HG03159 (cell line): ENCODE measurements around the gene CHMP3.

ENCODE experiments used
- ATAC-seq: cut with Tn5 transposase; IDR thresholded peaks from one replicate; pipeline ENCODE4 v1.9.1; 2021; ENCODE audit warnings: mild to moderate bottlenecking, moderate library complexity; ENCODE audit not compliant: unreplicated experiment

CHMP3 gene

GRCh38 chr2:86471637-86472036 lies 91.6 kb downstream of the CHMP3 start:
- ATAC-seq = no peak

- ATAC-seq = no peak
Observed at GRCh38 chr2:86470890-86471289, 92.4 kb downstream of the CHMP3 start.

DNA sequence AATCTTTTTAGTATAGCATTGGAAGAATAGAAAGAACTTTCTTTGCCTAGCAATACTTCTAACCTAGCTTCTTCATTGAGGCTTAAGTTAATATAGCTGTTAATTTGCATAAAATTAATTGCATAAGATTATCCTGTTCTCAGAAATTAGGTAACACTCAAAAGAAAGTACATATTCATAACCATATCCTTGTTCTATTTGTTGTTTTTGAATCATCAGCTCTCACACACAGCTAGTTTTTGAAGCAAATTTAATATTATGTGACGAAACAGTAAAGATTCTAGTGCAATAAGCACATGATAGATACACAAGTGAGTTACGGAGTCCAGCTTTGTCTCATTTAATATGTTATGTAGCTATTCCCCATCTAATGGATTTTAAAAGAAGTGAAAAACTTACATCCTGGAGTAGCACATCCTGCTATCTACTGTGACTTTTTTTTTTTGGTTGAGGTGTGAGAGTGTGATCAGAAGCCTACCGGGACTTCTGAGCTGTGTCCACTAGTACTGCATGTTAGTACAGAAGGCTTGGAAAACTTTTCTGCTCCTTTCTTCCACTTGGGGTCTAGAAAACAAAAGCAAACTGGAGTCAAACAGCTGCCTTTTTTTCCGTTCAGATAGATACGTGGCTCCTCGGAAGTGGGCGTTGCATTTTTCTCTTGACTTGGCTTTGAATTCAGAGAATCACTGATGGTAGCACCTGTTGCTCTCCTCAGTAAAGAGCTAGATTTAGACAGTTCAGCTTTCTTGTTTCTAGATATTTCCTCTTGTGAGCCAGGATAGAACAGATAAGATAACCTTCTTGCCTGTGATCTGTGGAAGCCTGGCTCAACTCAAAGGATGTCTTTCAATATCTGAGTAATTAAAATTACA lies 94.8 kb downstream of the CHMP3 start:
- ATAC-seq = no peak

DNA sequence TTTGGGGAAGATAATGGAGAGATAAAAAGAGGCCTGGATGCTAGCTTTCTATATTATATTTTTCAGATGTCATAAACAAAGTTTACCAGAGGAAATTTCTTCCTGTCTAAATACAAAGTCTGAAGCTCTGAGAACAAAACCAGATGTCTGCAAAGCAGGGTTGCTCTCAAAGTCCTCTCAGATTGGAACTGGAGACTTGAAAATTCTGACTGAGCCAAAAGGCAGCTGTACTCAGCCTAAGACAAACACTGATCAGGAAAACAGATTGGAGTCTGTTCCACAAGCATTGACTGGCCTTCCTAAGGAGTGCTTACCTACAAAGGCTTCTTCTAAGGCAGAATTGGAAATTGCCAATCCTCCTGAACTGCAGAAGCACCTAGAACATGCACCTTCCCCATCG lies 96.9 kb downstream of the CHMP3 start:
- no peak for ATAC-seq

GRCh38 chr2:86464652-86465051 lies 98.6 kb downstream of the CHMP3 start:
- ATAC-seq = no peak

DNA sequence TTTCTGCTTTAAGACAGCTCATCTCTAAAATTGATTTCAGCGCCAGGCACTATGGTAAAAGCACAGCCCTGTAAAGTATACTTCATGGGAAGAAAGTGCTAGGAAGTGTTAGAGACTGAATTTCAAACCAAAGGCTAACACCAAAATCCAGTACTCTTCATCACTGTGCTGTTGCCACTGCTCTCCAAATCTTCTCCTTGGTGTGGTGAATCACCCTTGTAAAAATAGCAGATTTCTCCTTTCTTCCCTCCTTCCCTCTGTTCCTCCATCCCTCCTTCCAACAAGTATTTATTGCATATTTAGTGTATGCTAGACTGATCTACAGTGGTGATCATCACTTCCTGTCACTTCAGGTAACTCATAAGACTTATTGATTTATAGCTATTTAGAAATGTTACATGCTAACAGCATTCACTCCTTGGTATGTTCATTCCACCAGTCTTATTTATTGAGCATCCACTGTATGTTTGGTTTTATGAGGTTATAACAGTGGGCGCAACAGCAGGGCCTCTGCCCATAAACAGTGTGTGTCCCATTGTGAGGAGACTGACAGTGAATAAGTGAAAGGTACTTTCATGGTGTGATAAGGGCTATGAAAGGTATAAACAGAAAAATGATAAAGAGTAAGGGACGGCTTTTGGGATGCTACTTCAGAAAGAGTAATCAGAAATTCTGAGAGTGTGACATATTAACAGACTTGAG lies 102.0 kb downstream of the CHMP3 start:
- ATAC-seq = no peak

GRCh38 chr2:86455181-86455580 lies 108.1 kb downstream of the CHMP3 start:
- no peak for ATAC-seq

DNA sequence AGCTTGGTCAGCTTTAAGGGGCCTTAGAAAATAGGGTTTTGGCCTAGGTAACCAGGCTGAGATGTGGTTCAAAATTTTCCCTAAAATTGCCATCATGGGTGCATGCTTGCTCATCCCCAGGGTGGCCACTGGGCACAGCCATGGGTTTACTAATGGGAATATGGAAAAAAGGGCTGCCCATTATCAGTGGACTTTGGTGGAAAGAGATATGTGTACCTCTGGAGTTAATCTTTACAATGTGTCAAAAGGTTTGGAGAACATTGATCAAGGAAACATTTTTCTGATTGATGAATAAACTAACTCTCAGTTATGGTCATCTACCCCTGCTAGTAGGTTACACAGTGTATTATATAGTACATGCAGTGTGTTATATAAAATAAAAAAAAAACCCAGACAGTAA lies 109.0 kb downstream of the CHMP3 start:
- ATAC-seq = no peak

- ATAC-seq = no peak
Observed at GRCh38 chr2:86453836-86454235, 109.4 kb downstream of the CHMP3 start.
